MCF 10A (cell line): ENCODE results near the gene MINAR2. TPM values are rescaled to one million over a fixed set of nuclear protein-coding genes. Genes with fewer than 3 reads are reported as not detected.

Source experiments
- BruUV-seq: library from RNA; stranded (reverse); fragments of 400-500 nt; replicated peaks from 2 replicates; lab custom pipeline; 2021; lab: Mats Ljungman, UMichigan
- CTCF ChIA-PET: fragments of 300-600 bp; sonication (Branson Sonifier 250); formaldehyde crosslinking; extraction: SDS; loops from one replicate; lab custom pipeline; 2021; ENCODE audit warnings: antibody characterized with exemption, inconsistent platforms; lab: Yijun Ruan, JAX
- POLR2A ChIA-PET: fragments of 300-600, 350-650 bp; sonication (Branson Sonifier 250); formaldehyde crosslinking; extraction: SDS; loops from one replicate; lab custom pipeline; 2020; ENCODE audit warnings: antibody characterized with exemption, inconsistent platforms; lab: Yijun Ruan, JAX
- DNase-seq: peaks from one replicate; pipeline ENCODE4 v3.0.0-alpha.2; 2018; ENCODE audit not compliant: unreplicated experiment
- H3K27ac Mint-ChIP-seq: one replicate; pipeline ENCODE4 v1.8.0; 2022; ENCODE audit warnings: mild to moderate bottlenecking, low read depth, mixed read lengths; ENCODE audit not compliant: unreplicated experiment
- H3K27me3 Mint-ChIP-seq: one replicate; pipeline ENCODE4 v1.8.0; 2022; ENCODE audit warnings: mixed read lengths; ENCODE audit not compliant: insufficient read depth, unreplicated experiment
- H3K36me3 Mint-ChIP-seq: one replicate; pipeline ENCODE4 v1.8.0; 2022; ENCODE audit warnings: mild to moderate bottlenecking, moderate library complexity, mixed read lengths; ENCODE audit not compliant: insufficient read depth, unreplicated experiment
- H3K4me1 Mint-ChIP-seq: one replicate; pipeline ENCODE4 v1.8.0; 2022; ENCODE audit warnings: mixed read lengths; ENCODE audit not compliant: insufficient read depth, unreplicated experiment
- H3K4me3 Mint-ChIP-seq: one replicate; pipeline ENCODE4 v1.8.0; 2022; ENCODE audit warnings: mild to moderate bottlenecking, moderate library complexity, mixed read lengths; ENCODE audit not compliant: unreplicated experiment
- H3K9me3 Mint-ChIP-seq: one replicate; pipeline ENCODE4 v1.8.0; 2022; ENCODE audit warnings: mixed read lengths; ENCODE audit not compliant: unreplicated experiment
- intact Hi-C: fragments of 100-400 bp; cut with micrococcal nuclease; formaldehyde crosslinking; loops from 2 replicates; pipeline ENCODE4 v1.14.1; 2022
- total RNA-seq: library from RNA; stranded (reverse); gene quantifications from 2 replicates; pipeline ENCODE4 v1.2.3, GENCODE V29; 2022
- TF ChIP-seq, protein P1 (sequence below): fragments of 200-600 bp; IDR thresholded peaks from one replicate; pipeline ENCODE4 v1.8.0; 2022; ENCODE audit warnings: antibody characterized with exemption, mild to moderate bottlenecking; ENCODE audit not compliant: unreplicated experiment

The MINAR2 gene
- total RNA-seq, 1 experiment from 2014 or later, result not detected

DNA sequence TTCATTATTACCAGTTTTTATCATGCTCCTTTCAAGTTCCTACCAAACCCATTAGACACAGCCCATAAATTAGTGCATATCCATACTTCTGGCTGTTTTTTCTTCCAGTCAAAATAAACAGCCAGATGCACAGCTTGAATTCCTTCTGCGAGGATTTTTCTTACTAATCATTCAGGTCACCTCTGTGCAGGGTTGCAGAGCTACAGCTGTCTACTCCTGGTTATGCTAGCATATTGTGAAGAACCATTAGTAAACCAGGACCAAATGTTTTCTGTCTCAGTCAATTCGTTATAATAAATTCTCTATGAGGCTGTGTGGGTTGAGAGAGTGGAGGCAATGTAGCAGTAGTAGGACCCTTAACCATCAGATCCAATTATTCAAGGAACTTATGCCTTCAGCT lies 8.1 kb upstream of the MINAR2 start:
- Mint-ChIP-seq H3K36me3 (no peaks in the 10 kb centered on the region), H3K4me1 (no peaks in the 10 kb centered on the region), H3K4me3 (no peak overlapping the region), H3K27me3 (peaks cover 26% of the 10 kb centered on the region), H3K9me3 (no peaks in the 10 kb centered on the region), H3K27ac (no peak overlapping the region)
- TF ChIP-seq, protein P1, sequence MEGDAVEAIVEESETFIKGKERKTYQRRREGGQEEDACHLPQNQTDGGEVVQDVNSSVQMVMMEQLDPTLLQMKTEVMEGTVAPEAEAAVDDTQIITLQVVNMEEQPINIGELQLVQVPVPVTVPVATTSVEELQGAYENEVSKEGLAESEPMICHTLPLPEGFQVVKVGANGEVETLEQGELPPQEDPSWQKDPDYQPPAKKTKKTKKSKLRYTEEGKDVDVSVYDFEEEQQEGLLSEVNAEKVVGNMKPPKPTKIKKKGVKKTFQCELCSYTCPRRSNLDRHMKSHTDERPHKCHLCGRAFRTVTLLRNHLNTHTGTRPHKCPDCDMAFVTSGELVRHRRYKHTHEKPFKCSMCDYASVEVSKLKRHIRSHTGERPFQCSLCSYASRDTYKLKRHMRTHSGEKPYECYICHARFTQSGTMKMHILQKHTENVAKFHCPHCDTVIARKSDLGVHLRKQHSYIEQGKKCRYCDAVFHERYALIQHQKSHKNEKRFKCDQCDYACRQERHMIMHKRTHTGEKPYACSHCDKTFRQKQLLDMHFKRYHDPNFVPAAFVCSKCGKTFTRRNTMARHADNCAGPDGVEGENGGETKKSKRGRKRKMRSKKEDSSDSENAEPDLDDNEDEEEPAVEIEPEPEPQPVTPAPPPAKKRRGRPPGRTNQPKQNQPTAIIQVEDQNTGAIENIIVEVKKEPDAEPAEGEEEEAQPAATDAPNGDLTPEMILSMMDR, result no peak
- POLR2A ChIA-PET, result no interaction called here
- no TSS peak for BruUV-seq
- intact Hi-C loops, result no loop called here
- no peak for DNase-seq
- CTCF ChIA-PET, result interaction anchor here (1.5 kb wide), 1 partner anchor 31 kb away, joined by 6 read pairs; no protein-coding TSS in a partner anchor

- DNase-seq, result no peak
- BruUV-seq, result no TSS peak
Observed at GRCh38 chr5:129743541-129744187, 4.2 kb upstream of the MINAR2 start.

DNA sequence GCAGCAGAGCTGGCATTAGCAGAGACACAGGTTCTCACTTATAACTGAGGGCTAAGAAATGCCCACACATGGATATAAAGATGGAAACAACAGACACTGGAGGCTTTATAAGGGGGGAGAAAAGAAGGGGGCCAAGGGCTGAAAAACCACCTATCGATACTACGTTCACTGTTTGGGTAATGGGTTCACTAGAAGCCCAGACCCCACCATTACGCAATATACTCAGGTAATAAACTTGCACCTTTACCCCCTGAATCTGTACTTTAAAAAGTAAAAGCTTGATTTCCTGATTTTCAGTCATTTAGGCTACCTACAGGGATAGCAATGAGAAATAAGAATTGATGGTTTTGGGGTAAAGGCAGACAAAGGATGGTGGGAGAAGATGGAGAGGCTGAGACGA lies 1.9 kb upstream of the MINAR2 start:
- POLR2A ChIA-PET, result no interaction called here
- Mint-ChIP-seq H3K27ac (no peak overlapping the region), H3K36me3 (no peaks in the 10 kb centered on the region), H3K9me3 (no peaks in the 10 kb centered on the region), H3K4me3 (no peak overlapping the region), H3K27me3 (peaks cover 36% of the 10 kb centered on the region), H3K4me1 (no peaks in the 10 kb centered on the region)
- no TSS peak for BruUV-seq
- intact Hi-C loops, result no loop called here
- TF ChIP-seq, protein P1, result no peak
- CTCF ChIA-PET, result interaction anchor here (0.6 kb wide), 1 partner anchor 573 kb away, joined by 3 read pairs; no protein-coding TSS in a partner anchor
- DNase-seq, result no peak

More at GRCh38 chr5:129743541-129744187, 4.2 kb upstream of the MINAR2 start:
- TF ChIP-seq, protein P1, result no peak
- intact Hi-C loops, result no loop called here
- no peaks in the 10 kb centered on the region for H3K4me1 Mint-ChIP-seq
- POLR2A ChIA-PET, result no interaction called here
- peaks cover 36% of the 10 kb centered on the region for H3K27me3 Mint-ChIP-seq
- CTCF ChIA-PET, result interaction anchor here (0.6 to 1.6 kb wide), 2 partner anchors 28 to 201 kb away, joined by 3 to 4 read pairs; no protein-coding TSS in a partner anchor
- no peaks in the 10 kb centered on the region for H3K9me3 Mint-ChIP-seq
- no peak overlapping the region for H3K27ac Mint-ChIP-seq
- no peak overlapping the region for H3K4me3 Mint-ChIP-seq
- H3K36me3 Mint-ChIP-seq, result no peaks in the 10 kb centered on the region

DNA sequence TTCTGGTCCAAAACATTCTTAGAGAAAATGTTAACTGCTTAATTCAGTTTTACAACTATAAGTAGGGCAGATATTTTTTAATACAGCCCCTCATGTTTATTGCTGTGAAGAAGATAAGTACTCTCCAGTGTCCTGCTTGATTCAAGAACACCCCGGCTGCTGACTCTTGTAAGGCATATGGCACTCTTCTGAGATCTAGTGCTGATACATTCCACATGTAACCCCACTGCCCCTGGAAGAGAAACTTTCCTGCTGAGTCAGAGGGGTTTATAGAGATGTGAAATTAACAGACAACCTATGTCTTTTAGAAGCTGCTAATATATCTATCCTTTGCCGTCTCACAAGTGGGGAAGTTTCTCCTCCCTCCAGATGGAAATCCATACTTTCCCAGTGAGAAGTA lies 1.0 kb upstream of the MINAR2 start:
- peaks cover 36% of the 10 kb centered on the region for H3K27me3 Mint-ChIP-seq
- H3K27ac Mint-ChIP-seq, result no peak overlapping the region
- no peaks in the 10 kb centered on the region for H3K36me3 Mint-ChIP-seq
- H3K9me3 Mint-ChIP-seq, result no peaks in the 10 kb centered on the region
- ChIA-PET CTCF (no interaction called here), POLR2A (no interaction called here)
- intact Hi-C loops, result no loop called here
- TF ChIP-seq, protein P1, result no peak
- no peaks in the 10 kb centered on the region for H3K4me1 Mint-ChIP-seq
- no peak overlapping the region for H3K4me3 Mint-ChIP-seq
- BruUV-seq, result no TSS peak
- DNase-seq, result no peak
